ENCODE data around the gene DTNA.
A peak's percentile ranks its signal among the peaks of the same experiment; 100 is the strongest.

The DTNA gene

GRCh38 chr18:34799291-34799690, 89.2 kb downstream of the DTNA start:
- Histone ChIP-seq H4K20me1 (ENCODE audit: insufficient read depth, low read length) (no peaks in the 10 kb centered on the region), H3K27me3 (ENCODE audit: insufficient read depth, low read length, poor library complexity) (no peaks in the 10 kb centered on the region), H3K4me1 (ENCODE audit: insufficient read depth, low read length) (no peaks in the 10 kb centered on the region), H2AFZ (ENCODE audit: low read depth, low read length) (no peak overlapping the region), H3K27ac (ENCODE audit: low read length) (no peak overlapping the region), H3K9ac (ENCODE audit: low read depth, low read length) (no peak overlapping the region), H3K9me3 (ENCODE audit: insufficient read depth, low read length, severe bottlenecking) (no peaks in the 10 kb centered on the region), H3K36me3 (ENCODE audit: insufficient read depth, low read length) (no peaks in the 10 kb centered on the region), H3K79me2 (ENCODE audit: insufficient read depth, low read length) (no peaks in the 10 kb centered on the region), H3K4me2 (ENCODE audit: insufficient read depth, low read length) (no peak overlapping the region), H3K4me3 (ENCODE audit: low read depth in 1 of 2, low read length in 2 of 2) (no peak overlapping the region)
- ATAC-seq (ENCODE audit: insufficient read depth, low read depth) = no peak
- TF ChIP-seq CTCF (IDR thresholded peaks at IDR 0.05; ENCODE audit: borderline replicate concordance, extremely low read depth, low read length, poor library complexity, severe bottlenecking) (no peak), EZH2 (IDR thresholded peaks at IDR 0.05; ENCODE audit: borderline replicate concordance, low read depth, low read length, severe bottlenecking) (no peak)
- DNase-seq = no peak

GRCh38 chr18:34800381-34800780, 90.3 kb downstream of the DTNA start:
- no peak for DNase-seq
- H3K36me3 ChIP-seq (ENCODE audit: insufficient read depth, low read length) = no peaks in the 10 kb centered on the region
- ATAC-seq (ENCODE audit: insufficient read depth, low read depth) = no peak
- no peaks in the 10 kb centered on the region for H3K27me3 ChIP-seq (ENCODE audit: insufficient read depth, low read length, poor library complexity)
- no peaks in the 10 kb centered on the region for H4K20me1 ChIP-seq (ENCODE audit: insufficient read depth, low read length)
- no peak for TF ChIP-seq EZH2 (IDR thresholded peaks at IDR 0.05; ENCODE audit: borderline replicate concordance, low read depth, low read length, severe bottlenecking)
- no peak for TF ChIP-seq CTCF (IDR thresholded peaks at IDR 0.05; ENCODE audit: borderline replicate concordance, extremely low read depth, low read length, poor library complexity, severe bottlenecking)
- H3K9me3 ChIP-seq (ENCODE audit: insufficient read depth, low read length, severe bottlenecking) = no peaks in the 10 kb centered on the region
- H3K4me2 ChIP-seq (ENCODE audit: insufficient read depth, low read length) = no peak overlapping the region
- H3K9ac ChIP-seq (ENCODE audit: low read depth, low read length) = no peak overlapping the region
- H3K27ac ChIP-seq (ENCODE audit: low read length) = no peak overlapping the region
- no peak overlapping the region for H2AFZ ChIP-seq (ENCODE audit: low read depth, low read length)
- no peak overlapping the region for H3K4me3 ChIP-seq (ENCODE audit: low read depth in 1 of 2, low read length in 2 of 2)
- no peaks in the 10 kb centered on the region for H3K79me2 ChIP-seq (ENCODE audit: insufficient read depth, low read length)
- no peaks in the 10 kb centered on the region for H3K4me1 ChIP-seq (ENCODE audit: insufficient read depth, low read length)

- Histone ChIP-seq H2AFZ (ENCODE audit: low read depth, low read length) (no peak overlapping the region), H3K4me2 (ENCODE audit: insufficient read depth, low read length) (no peak overlapping the region), H3K79me2 (ENCODE audit: insufficient read depth, low read length) (no peaks in the 10 kb centered on the region), H3K27me3 (ENCODE audit: insufficient read depth, low read length, poor library complexity) (no peaks in the 10 kb centered on the region), H3K27ac (ENCODE audit: low read length) (no peak overlapping the region), H3K4me3 (ENCODE audit: low read depth in 1 of 2, low read length in 2 of 2) (no peak overlapping the region), H3K9ac (ENCODE audit: low read depth, low read length) (no peak overlapping the region), H3K36me3 (ENCODE audit: insufficient read depth, low read length) (no peaks in the 10 kb centered on the region), H3K4me1 (ENCODE audit: insufficient read depth, low read length) (no peaks in the 10 kb centered on the region), H4K20me1 (ENCODE audit: insufficient read depth, low read length) (no peaks in the 10 kb centered on the region), H3K9me3 (ENCODE audit: insufficient read depth, low read length, severe bottlenecking) (no peaks in the 10 kb centered on the region)
- DNase-seq (peak; percentile 53), ATAC-seq (ENCODE audit: insufficient read depth, low read depth) (peak; percentile 96)
- TF ChIP-seq EZH2 (IDR thresholded peaks at IDR 0.05; ENCODE audit: borderline replicate concordance, low read depth, low read length, severe bottlenecking) = no peak
- no peak for TF ChIP-seq CTCF (IDR thresholded peaks at IDR 0.05; ENCODE audit: borderline replicate concordance, extremely low read depth, low read length, poor library complexity, severe bottlenecking)
These were observed 91.7 kb downstream of the DTNA start for GRCh38 chr18:34801774-34802173.

GRCh38 chr18:34802959-34803358, 92.9 kb downstream of the DTNA start:
- no peaks in the 10 kb centered on the region for H3K9me3 ChIP-seq (ENCODE audit: insufficient read depth, low read length, severe bottlenecking)
- ATAC-seq (ENCODE audit: insufficient read depth, low read depth) (no peak), DNase-seq (no peak)
- H3K4me2 ChIP-seq (ENCODE audit: insufficient read depth, low read length) = no peak overlapping the region
- no peak overlapping the region for H3K9ac ChIP-seq (ENCODE audit: low read depth, low read length)
- H3K27ac ChIP-seq (ENCODE audit: low read length) = no peak overlapping the region
- no peaks in the 10 kb centered on the region for H3K27me3 ChIP-seq (ENCODE audit: insufficient read depth, low read length, poor library complexity)
- H3K4me3 ChIP-seq (ENCODE audit: low read depth in 1 of 2, low read length in 2 of 2) = no peak overlapping the region
- H2AFZ ChIP-seq (ENCODE audit: low read depth, low read length) = no peak overlapping the region
- H3K4me1 ChIP-seq (ENCODE audit: insufficient read depth, low read length) = no peaks in the 10 kb centered on the region
- TF ChIP-seq CTCF (IDR thresholded peaks at IDR 0.05; ENCODE audit: borderline replicate concordance, extremely low read depth, low read length, poor library complexity, severe bottlenecking) = no peak
- TF ChIP-seq EZH2 (IDR thresholded peaks at IDR 0.05; ENCODE audit: borderline replicate concordance, low read depth, low read length, severe bottlenecking) = no peak
- H4K20me1 ChIP-seq (ENCODE audit: insufficient read depth, low read length) = no peaks in the 10 kb centered on the region
- H3K79me2 ChIP-seq (ENCODE audit: insufficient read depth, low read length) = no peaks in the 10 kb centered on the region
- no peaks in the 10 kb centered on the region for H3K36me3 ChIP-seq (ENCODE audit: insufficient read depth, low read length)

All from DND-41 (cell line).